Measurements from ENCODE around the gene SLC5A12.

GRCh38 chr11:26676641-26677040, 45.2 kb downstream of the SLC5A12 start:
- TF ChIP-seq CTCF (IDR thresholded peaks at IDR 0.05; ENCODE audit: low read depth, low read length) (no peak), EZH2phosphoT487 (IDR thresholded peaks at IDR 0.05; ENCODE audit: low read depth) (no peak)

Data from OCI-LY3 (cell line).